Ectodermal cell (in vitro differentiated cells): ENCODE results near the gene CYP27B1.

Experiments
- H3K27ac ChIP-seq: 2 replicates; pipeline ENCODE4 v1.7.0; 2013; ENCODE audit warnings: mild to moderate bottlenecking, low read depth, low read length; ENCODE audit not compliant: insufficient read depth, poor library complexity, severe bottlenecking
- H3K27me3 ChIP-seq: 2 replicates; pipeline ENCODE4 v1.7.0; 2013; ENCODE audit warnings: mild to moderate bottlenecking, low read length; ENCODE audit not compliant: insufficient read depth, control insufficient read depth, poor library complexity, severe bottlenecking
- H3K36me3 ChIP-seq: one replicate; pipeline ENCODE4 v1.7.0; 2013; ENCODE audit warnings: low read length; ENCODE audit not compliant: control insufficient read depth, insufficient read depth
- H3K4me1 ChIP-seq: one replicate; pipeline ENCODE4 v1.7.0; 2013; ENCODE audit warnings: low read length; ENCODE audit not compliant: control insufficient read depth, insufficient read depth
- H3K4me3 ChIP-seq: 2 replicates; pipeline ENCODE4 v1.7.0; 2013; ENCODE audit warnings: low read depth, low read length, control low read depth; ENCODE audit not compliant: insufficient read depth
- H3K9me3 ChIP-seq: 2 replicates; pipeline ENCODE4 v1.7.0; 2013; ENCODE audit warnings: mild to moderate bottlenecking, low read length, moderate library complexity; ENCODE audit not compliant: control insufficient read depth
- WGBS, 2 experiments: methylation state at CpG; one replicate each; pipeline ENCODE4 v1.1.7; 2013; ENCODE audit warnings: missing lambda C conversion rate in 2 of 2; 5-methylcytosine and 5-hydroxymethylcytosine counted together

Gene CYP27B1

DNA sequence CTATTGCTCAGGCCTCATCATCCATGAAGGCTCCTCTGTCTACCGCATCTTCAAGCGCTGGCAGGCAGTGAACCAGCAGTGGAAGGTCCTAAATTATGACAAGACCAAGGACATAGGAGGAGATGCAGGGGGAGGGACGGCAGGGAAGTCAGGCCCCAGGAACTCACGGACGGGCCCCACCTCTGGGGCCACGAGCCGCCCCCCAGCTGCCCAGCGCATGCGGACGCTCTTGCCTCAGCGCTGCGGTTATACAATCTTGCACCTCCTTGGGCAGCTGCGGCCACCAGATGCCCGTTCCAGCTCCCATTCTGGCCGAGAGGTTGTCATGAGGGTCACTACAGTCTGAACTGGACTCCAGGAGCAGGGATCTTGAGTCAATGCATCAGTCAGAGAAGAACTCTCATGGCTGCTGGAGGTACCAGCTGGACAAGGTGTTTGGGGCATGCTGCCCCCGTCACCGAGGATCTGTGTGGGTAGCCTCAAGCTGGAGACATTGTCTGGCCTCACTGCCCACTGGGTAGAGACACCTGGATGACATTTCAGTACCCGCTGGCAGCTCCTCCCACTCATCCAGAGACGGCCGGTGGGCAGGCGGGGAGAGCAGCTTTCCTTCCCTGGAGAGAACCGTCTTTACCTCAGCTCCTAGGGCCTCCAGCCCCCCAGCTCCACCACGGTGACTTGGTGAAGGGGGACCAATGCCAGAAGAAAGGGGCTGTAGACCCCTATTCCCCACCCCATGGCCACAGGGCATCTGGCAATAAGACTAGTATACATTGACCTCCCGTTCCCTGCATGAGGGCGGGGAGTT is 8.1 kb downstream of the CYP27B1 start:
- H3K27me3 ChIP-seq, result peaks cover 48% of the 10 kb centered on the region
- peaks cover 16% of the 10 kb centered on the region for H3K4me1 ChIP-seq
- no peaks in the 10 kb centered on the region for H3K36me3 ChIP-seq
- H3K4me3 ChIP-seq, result no peak overlapping the region
- H3K27ac ChIP-seq, result no peak overlapping the region
- H3K9me3 ChIP-seq, result no peaks in the 10 kb centered on the region
- 90 to 93% methylated on average over 25 of the region's 25 CpGs for WGBS, 2 experiments

DNA sequence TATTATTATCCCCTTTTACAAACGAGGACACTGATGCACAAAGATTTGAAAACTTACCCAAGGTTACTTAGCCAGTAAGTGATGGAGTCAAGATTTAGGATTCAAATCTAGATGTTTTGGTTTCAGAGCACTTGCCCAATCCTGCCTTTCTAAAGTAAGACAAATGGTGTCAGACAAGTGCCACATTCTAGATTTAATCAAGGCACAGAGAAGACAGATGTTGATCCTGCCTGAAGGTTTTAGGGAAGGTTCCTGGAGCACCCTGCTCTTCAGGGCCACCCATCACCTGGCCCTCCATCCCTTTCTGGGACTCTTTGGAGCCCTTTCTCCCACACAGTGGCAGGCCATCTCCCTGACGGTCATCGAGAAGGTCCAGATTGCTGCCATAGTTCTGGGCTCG is 9.1 kb downstream of the CYP27B1 start:
- 92% methylated on average over 3 to 4 of the region's 4 CpGs for WGBS, 2 experiments
- H3K9me3 ChIP-seq, result no peaks in the 10 kb centered on the region
- no peak overlapping the region for H3K4me3 ChIP-seq
- peaks cover 21% of the 10 kb centered on the region for H3K4me1 ChIP-seq
- H3K27me3 ChIP-seq, result peaks cover 44% of the 10 kb centered on the region
- no peak overlapping the region for H3K27ac ChIP-seq
- no peaks in the 10 kb centered on the region for H3K36me3 ChIP-seq

DNA sequence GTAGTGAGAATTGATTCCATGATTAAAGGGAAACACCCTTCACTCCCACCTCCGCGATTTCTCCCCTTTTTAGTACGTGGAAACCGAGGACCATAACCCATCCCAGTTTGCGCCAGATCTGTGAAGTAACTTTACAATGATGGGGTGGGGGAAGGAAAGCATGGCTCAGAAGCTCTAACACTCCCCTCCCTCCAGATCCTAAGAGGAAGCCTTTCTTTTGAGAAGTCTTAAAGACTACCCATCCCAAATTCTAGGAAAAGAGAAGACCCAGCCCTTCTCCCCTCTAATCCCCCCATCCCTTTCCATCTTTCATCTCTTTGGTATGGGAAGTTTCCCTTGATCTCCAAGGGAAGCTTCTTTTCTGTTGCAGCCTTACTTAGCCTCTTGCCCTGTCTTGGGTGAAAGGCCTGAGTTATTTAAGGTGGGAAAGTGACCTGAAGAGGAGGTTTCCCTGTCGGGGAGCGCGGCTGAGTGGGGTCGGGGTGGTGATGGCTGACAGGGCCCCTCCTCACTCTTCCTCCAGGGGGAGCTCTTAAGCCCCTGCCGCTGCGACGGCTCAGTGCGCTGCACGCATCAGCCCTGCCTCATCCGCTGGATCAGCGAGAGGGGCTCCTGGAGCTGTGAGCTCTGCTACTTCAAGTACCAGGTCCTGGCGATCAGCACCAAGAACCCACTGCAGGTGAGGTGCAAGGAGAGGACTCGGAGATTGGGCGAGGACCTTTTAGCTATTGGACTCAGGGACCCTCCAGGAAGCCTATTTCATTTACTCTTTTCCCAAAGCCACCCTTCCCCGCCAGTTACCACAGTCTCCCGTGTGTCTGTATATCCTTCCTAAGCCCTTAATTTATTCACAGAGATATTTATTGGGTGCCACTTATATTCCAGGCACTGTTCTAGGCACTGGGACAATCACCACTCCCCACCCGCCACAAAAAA is 10.2 kb downstream of the CYP27B1 start:
- Histone ChIP-seq H3K4me3 (peak overlapping the region; percentile 51), H3K27ac (no peak overlapping the region), H3K9me3 (no peaks in the 10 kb centered on the region), H3K27me3 (peaks cover 43% of the 10 kb centered on the region), H3K4me1 (peaks cover 23% of the 10 kb centered on the region), H3K36me3 (no peaks in the 10 kb centered on the region)
- WGBS, 2 experiments, result 17% methylated on average over 17 of the region's 22 CpGs

GRCh38 chr12:57755454-57756372 is 11.2 kb downstream of the CYP27B1 start:
- Histone ChIP-seq H3K27me3 (peaks cover 43% of the 10 kb centered on the region), H3K27ac (no peak overlapping the region), H3K9me3 (no peaks in the 10 kb centered on the region), H3K4me3 (peak overlapping the region; percentile 51), H3K4me1 (peaks cover 28% of the 10 kb centered on the region), H3K36me3 (peaks cover 3% of the 10 kb centered on the region)
- 0% methylated on average over 71 to 76 of the region's 76 CpGs for WGBS, 2 experiments

DNA sequence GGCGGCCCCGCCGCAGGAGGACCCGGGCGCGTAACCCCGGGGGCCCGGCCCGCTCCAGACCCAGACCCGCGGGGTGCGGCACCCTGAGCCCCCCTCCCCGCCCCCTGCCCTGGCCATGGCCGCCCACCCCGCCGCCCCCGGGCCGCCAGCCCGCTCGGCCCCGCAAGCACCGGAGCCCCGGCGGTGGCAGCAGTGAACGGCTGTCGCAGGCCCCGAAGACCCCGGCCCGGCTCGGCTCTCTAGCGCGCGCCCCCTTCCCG is 11.8 kb downstream of the CYP27B1 start:
- WGBS, 2 experiments, result 0% methylated on average over 34 of the region's 34 CpGs
- H3K27ac ChIP-seq, result no peak overlapping the region
- H3K36me3 ChIP-seq, result peaks cover 9% of the 10 kb centered on the region
- peak overlapping the region; percentile 51 for H3K4me3 ChIP-seq
- H3K4me1 ChIP-seq, result peaks cover 31% of the 10 kb centered on the region
- H3K27me3 ChIP-seq, result peaks cover 43% of the 10 kb centered on the region
- H3K9me3 ChIP-seq, result no peaks in the 10 kb centered on the region

DNA sequence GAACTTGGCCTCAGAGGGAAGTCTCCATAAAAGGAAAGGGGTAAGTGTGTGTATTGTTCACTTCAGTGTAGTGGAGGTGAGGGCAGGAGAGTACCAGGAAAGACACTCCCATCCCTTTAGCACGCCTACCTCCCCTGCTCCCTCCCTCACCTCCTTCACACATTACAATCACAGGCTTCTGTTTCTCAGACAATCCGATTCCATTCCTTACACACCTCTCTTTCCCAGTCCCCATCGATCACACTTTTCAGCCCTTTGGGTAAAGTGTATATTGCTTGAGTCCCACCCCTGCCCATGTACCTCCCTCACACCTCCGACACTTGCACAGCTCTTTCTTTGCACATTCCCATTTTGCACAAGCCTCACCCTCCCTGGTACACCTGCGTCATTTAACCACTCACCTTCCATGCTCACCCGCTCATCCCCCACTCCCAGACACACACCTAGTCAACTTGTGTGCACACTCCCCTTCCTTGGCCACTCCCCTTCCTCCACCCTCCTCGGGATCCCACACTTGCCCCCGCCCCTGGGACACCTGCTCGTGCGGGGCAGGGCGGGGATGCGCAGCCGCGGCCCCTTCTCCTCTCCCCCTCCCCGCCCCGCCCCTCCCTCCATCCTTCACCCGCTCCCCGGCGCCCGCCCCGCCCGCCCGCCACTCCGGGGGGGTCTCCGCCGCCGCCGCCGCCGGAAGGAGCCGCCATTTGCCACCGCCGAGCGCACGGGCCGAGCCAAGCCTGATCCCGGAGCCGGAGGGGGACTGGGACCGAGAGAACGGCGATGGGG is 12.3 kb downstream of the CYP27B1 start, which contains the start of gene MARCHF9:
Gene MARCHF9, plus strand, starts transcription at position 693 of the 783 bp plus-strand sequence. CDS start 426 bp downstream, outside the sequence.
- no peak within 1 kb of the TSS for H3K27ac ChIP-seq
- H3K27me3 ChIP-seq, result peaks cover 43% of the 10 kb centered on the region
- 1% methylated on average over 34 to 39 of the region's 41 CpGs for WGBS, 2 experiments
- H3K9me3 ChIP-seq, result no peaks in the 10 kb centered on the region
- peak within 1 kb of the TSS; percentile 51 for H3K4me3 ChIP-seq
- H3K36me3 ChIP-seq, result peaks cover 10% of the 10 kb centered on the region
- peaks cover 31% of the 10 kb centered on the region for H3K4me1 ChIP-seq

DNA sequence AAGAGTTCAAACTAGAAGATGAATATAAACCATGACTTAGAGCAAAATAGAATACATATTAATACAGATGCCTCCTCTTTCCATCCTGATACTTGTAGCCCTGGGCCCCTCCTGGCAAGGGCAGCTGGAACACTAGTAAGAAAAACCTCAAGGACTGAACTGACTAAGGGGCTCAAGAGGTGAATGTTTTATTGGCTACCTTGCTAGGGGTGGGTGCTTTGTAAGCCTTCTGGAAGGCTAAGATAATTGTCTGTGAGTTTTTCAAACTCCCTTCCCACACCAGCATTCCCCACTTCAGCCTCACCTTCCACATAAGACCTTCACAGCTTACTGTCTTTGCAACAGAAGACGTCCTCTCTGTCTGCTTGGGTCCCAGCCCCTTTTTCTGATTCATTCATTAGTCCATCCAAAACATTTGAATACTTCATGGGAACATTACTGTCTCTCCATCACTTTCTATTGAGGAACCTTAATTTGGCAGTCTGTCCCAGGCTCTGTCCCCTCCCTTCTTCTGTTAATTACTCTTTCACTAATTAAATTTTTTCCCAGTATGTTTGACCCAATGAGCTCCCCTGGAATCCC is 13.0 kb downstream of the CYP27B1 start:
- H3K4me3 ChIP-seq, result no peak overlapping the region

GRCh38 chr12:57752668-57753000 is 14.2 kb downstream of the CYP27B1 start:
- 6 to 8% methylated on average over 4 to 5 of the region's 5 CpGs for WGBS, 2 experiments
- Histone ChIP-seq H3K27me3 (peaks cover 43% of the 10 kb centered on the region), H3K4me1 (peaks cover 31% of the 10 kb centered on the region), H3K9me3 (no peaks in the 10 kb centered on the region), H3K27ac (no peak overlapping the region), H3K4me3 (peak overlapping the region; percentile 22), H3K36me3 (peaks cover 15% of the 10 kb centered on the region)

More for the DNA sequence above, 13.0 kb downstream of the CYP27B1 start:
- Histone ChIP-seq H3K27me3 (peaks cover 43% of the 10 kb centered on the region), H3K36me3 (peaks cover 15% of the 10 kb centered on the region), H3K27ac (no peak overlapping the region), H3K4me1 (peaks cover 31% of the 10 kb centered on the region), H3K9me3 (no peaks in the 10 kb centered on the region)
- WGBS, 2 experiments, result 13 to 18% methylated on average over 1 of the region's 1 CpG
